ENCODE results near the gene SH2D4B. TPM values are rescaled to one million over a fixed set of nuclear protein-coding genes. Genes with fewer than 3 reads are reported as not detected.

The SH2D4B gene
- total RNA-seq, 1 experiment from 2014 or later: 0.22 TPM

DNA sequence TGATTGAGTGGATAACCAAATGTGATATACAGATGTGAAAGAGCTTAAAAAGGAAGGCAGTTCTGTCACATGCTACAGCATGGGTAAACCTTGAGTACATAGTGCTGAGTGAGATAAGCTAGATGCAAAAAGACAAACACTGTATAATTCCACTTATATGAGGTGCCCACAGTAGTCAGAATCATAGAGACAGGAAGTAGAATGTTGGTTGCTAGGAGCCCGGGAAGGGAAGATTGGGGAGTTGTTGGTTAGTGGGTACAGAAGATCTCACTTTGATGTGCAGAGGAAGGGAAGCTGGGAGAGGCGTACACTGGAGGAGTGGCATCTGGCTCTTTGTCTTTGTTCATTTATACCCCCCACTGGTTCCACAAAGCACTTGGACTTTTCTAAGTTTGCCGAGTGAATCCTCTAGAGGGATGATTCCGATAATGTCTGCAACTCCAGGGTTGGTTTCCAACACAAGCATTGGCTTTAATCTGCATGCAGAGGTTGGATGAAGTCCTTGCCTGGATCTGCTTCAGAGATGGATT, 44.1 kb upstream of the SH2D4B start:
- peak; percentile 35 for ATAC-seq
- Histone ChIP-seq H3K36me3 (ENCODE audit: control insufficient read depth in 1 of 2, insufficient read depth in 2 of 2, low read length in 2 of 2) (peaks cover 4 to 12% of the 10 kb centered on the region in 2 experiments; a peak in 2 of 4 replicates), H3K4me1 (ENCODE audit: control insufficient read depth in 1 of 2, insufficient read depth in 2 of 2, low read length in 2 of 2) (peaks cover 51 to 54% of the 10 kb centered on the region in 2 experiments), H3K4me2 (ENCODE audit: low read length) (peak overlapping the region; percentile 11; the same call in 1 of the 2 replicates), H3K79me2 (ENCODE audit: insufficient read depth, low read length) (peaks cover 95% of the 10 kb centered on the region), H3K27me3 (ENCODE audit: insufficient read depth, low read length) (no peaks in the 10 kb centered on the region), H3K9me3 (ENCODE audit: control insufficient read depth in 1 of 2, insufficient read depth in 1 of 2, low read depth in 1 of 2, low read length in 2 of 2) (no peaks in the 10 kb centered on the region), H3K9ac (ENCODE audit: low read length) (no peak overlapping the region), H3K9me2 (ENCODE audit: insufficient read depth) (no peaks in the 10 kb centered on the region), H2AFZ (ENCODE audit: low read depth, low read length, poor library complexity, severe bottlenecking) (no peak overlapping the region), H4K20me1 (ENCODE audit: insufficient read depth) (no peaks in the 10 kb centered on the region), H3K4me3 (replicated peaks in 1 of 2; ENCODE audit: low read depth in 1 of 2, low read length in 2 of 2) (no peak overlapping the region), H3K27ac (ENCODE audit: low read depth, low read length) (peak overlapping the region; percentile 26; the same call in 1 of the 2 replicates)
- intact Hi-C loops (cut with micrococcal nuclease): no loop called here
- RAD21 ChIA-PET (ENCODE audit: low non-redundant PET in 1 of 2, low total read pairs in 2 of 2, uncharacterized antibody in 2 of 2, unreplicated experiment in 2 of 2): no interaction called here
- no peak for TF ChIP-seq SRF (IDR thresholded peaks at IDR 0.05; ENCODE audit: low read depth)
- TF ChIP-seq RAD21 (IDR thresholded peaks at IDR 0.05; ENCODE audit: low read depth): no peak
- TF ChIP-seq, protein P1, sequence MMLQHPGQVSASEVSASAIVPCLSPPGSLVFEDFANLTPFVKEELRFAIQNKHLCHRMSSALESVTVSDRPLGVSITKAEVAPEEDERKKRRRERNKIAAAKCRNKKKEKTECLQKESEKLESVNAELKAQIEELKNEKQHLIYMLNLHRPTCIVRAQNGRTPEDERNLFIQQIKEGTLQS (IDR thresholded peaks at IDR 0.05): no peak
- TF ChIP-seq JUND (IDR thresholded peaks at IDR 0.05): no peak
- TF ChIP-seq, protein P2, sequence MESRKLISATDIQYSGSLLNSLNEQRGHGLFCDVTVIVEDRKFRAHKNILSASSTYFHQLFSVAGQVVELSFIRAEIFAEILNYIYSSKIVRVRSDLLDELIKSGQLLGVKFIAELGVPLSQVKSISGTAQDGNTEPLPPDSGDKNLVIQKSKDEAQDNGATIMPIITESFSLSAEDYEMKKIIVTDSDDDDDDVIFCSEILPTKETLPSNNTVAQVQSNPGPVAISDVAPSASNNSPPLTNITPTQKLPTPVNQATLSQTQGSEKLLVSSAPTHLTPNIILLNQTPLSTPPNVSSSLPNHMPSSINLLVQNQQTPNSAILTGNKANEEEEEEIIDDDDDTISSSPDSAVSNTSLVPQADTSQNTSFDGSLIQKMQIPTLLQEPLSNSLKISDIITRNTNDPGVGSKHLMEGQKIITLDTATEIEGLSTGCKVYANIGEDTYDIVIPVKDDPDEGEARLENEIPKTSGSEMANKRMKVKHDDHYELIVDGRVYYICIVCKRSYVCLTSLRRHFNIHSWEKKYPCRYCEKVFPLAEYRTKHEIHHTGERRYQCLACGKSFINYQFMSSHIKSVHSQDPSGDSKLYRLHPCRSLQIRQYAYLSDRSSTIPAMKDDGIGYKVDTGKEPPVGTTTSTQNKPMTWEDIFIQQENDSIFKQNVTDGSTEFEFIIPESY (IDR thresholded peaks at IDR 0.05; ENCODE audit: extremely low read depth, insufficient replicate concordance, low read length): no peak
- no peak for TF ChIP-seq FOSL1 (IDR thresholded peaks at IDR 0.05; ENCODE audit: low read depth)
- TF ChIP-seq YY1 (IDR thresholded peaks at IDR 0.05; ENCODE audit: extremely low read depth, insufficient replicate concordance, low read depth, low read length): no peak
- TF ChIP-seq ZNF274 (IDR thresholded peaks at IDR 0.05; ENCODE audit: low read depth, low read length): no peak
- no peak for DNase-seq (ENCODE audit: low read depth, low spot score)
- POLR2A ChIA-PET: interaction anchor here (1.1 kb wide), 1 partner anchor 16 kb away, joined by 3 read pairs; no protein-coding TSS in a partner anchor
- BruUV-seq (replicated peaks): no TSS peak
- CTCF ChIA-PET: interaction anchor here (1.1 to 2.9 kb wide), 2 partner anchors 12 to 15 kb away, joined by 3 to 14 read pairs; no protein-coding TSS in a partner anchor
